PC-9 (cell line): Measurements from ENCODE around the gene ATP2B1. TPM values are rescaled to one million over a fixed set of nuclear protein-coding genes. Genes with fewer than 3 reads are reported as not detected.
A peak's percentile ranks its signal among the peaks of the same experiment; 100 is the strongest.

Source experiments
- BruUV-seq: library from RNA; stranded (reverse); fragments of 400-500 nt; replicated peaks from 2 replicates; lab custom pipeline; 2021; lab: Mats Ljungman, UMichigan
- CTCF ChIA-PET: fragments of 300-600 bp; sonication (Branson Sonifier 250); formaldehyde crosslinking; loops from one replicate; lab custom pipeline; 2022; ENCODE audit warnings: antibody characterized with exemption; lab: Charles Lee
- POLR2A ChIA-PET: fragments of 300-600 bp; sonication (Branson Sonifier 250); formaldehyde crosslinking; loops from one replicate; lab custom pipeline; 2022; ENCODE audit warnings: antibody characterized with exemption; ENCODE audit not compliant: unreplicated experiment; lab: Charles Lee
- DNase-seq, 2 experiments: peaks; one replicate each; pipeline versions ENCODE4 v3.0.0 to v3.0.0-alpha.2; 2015 to 2022; ENCODE audit warnings: mixed read lengths in 1 of 2
- H2AFZ ChIP-seq: fragments of 200-600 bp; sonication (generic); 2 replicates; pipeline ENCODE4 v1.8.1; 2017; ENCODE audit warnings: antibody characterized with exemption
- H3F3A ChIP-seq: fragments of 200-600 bp; sonication (generic); 2 replicates; pipeline ENCODE4 v1.8.1; 2017; ENCODE audit warnings: antibody characterized with exemption, mild to moderate bottlenecking, low read depth; ENCODE audit not compliant: insufficient read depth
- H3K27ac ChIP-seq: fragments of 200-600 bp; sonication (generic); 2 replicates; pipeline ENCODE4 v1.6.1; 2016; ENCODE audit warnings: mixed run types
- H3K27me3 ChIP-seq: fragments of 200-600 bp; sonication (generic); 2 replicates; pipeline ENCODE4 v1.6.1; 2016; ENCODE audit warnings: low read depth, mixed run types; ENCODE audit not compliant: insufficient read depth
- H3K36me3 ChIP-seq: fragments of 200-600 bp; sonication (generic); 2 replicates; pipeline ENCODE4 v1.6.1; 2016; ENCODE audit warnings: low read depth, mixed run types
- H3K4me1 ChIP-seq: fragments of 200-600 bp; sonication (generic); replicated peaks from 2 replicates; pipeline ENCODE4 v1.6.1; 2016; ENCODE audit warnings: mixed run types; ENCODE audit not compliant: insufficient read depth
- H3K4me2 ChIP-seq: fragments of 200-600 bp; sonication (generic); 2 replicates; pipeline ENCODE4 v1.6.1; 2017; ENCODE audit warnings: mixed run types
- H3K4me3 ChIP-seq: fragments of 200-600 bp; sonication (generic); 2 replicates; pipeline ENCODE4 v1.6.1; 2016; ENCODE audit warnings: mixed run types
- H3K79me2 ChIP-seq: fragments of 200-600 bp; sonication (generic); 2 replicates; pipeline ENCODE4 v1.6.1; 2017; ENCODE audit warnings: low read depth, mixed run types
- H3K9me2 ChIP-seq: fragments of 200-600 bp; sonication (generic); 2 replicates; pipeline ENCODE4 v1.8.1; 2017; ENCODE audit warnings: mild to moderate bottlenecking; ENCODE audit not compliant: insufficient read depth
- H3K9me3 ChIP-seq: fragments of 200-600 bp; sonication (generic); 2 replicates; pipeline ENCODE4 v1.8.1; 2016; ENCODE audit warnings: low read depth; ENCODE audit not compliant: insufficient read depth
- H4K20me1 ChIP-seq: fragments of 200-600 bp; sonication (generic); 2 replicates; pipeline ENCODE4 v1.8.1; 2017; ENCODE audit not compliant: insufficient read depth
- EZH2 ChIP-seq: fragments of 200-600 bp; sonication (generic); IDR thresholded peaks from 2 replicates; pipeline ENCODE4 v1.8.0; 2017; ENCODE audit warnings: antibody characterized with exemption, low read depth
- intact Hi-C: fragments of 100-400 bp; cut with micrococcal nuclease; formaldehyde crosslinking; loops from one replicate; pipeline ENCODE4 v1.10.0; 2022; ENCODE audit not compliant: unreplicated experiment
- total RNA-seq: library from RNA; stranded (reverse); gene quantifications from 2 replicates; pipeline ENCODE4 v1.2.3, GENCODE V29; 2021
- TF ChIP-seq, protein P1 (sequence below): fragments of 200-600 bp; sonication (generic); conservative IDR thresholded peaks from 2 replicates; pipeline ENCODE4 v1.6.1; 2017; ENCODE audit warnings: mixed run types, antibody characterized with exemption, mild to moderate bottlenecking, moderate library complexity

Gene ATP2B1
- total RNA-seq, 1 experiment from 2014 or later = 29.4 TPM

DNA sequence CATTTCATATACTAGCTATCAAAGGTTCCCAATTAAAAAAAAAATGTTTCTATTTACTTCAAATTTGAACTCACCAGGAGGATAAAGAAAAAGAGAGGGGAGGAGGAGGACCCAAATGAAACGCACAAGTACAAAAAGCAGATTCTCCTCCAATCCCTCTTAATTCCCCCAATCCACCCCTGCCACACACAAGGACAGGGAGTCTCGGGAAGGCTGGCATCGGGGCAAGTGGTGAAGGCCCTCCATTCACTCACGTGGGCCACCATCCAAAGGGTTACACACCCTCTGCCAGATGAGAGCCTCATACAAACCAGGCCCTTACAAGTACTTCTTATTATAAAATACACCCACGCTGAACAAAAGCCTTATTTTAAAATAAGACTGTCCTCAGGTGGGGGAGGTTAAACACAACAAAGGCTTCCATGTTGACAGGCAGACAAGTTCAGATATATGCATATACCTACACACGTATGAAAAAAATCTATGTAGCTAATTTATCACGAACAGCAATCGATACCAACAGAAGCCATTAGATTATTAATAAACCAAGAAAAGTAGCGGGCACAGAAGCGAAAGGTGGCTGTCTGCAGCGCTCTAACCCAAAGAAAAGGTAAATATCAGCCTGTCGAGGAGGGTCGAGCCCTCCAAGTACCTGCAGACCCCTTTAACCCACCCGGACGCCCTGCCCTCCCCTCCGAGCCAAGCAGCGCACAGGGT is 1.5 kb downstream of the ATP2B1 start:
- no peaks in the 10 kb centered on the region for H3K9me2 ChIP-seq
- ChIA-PET CTCF (no interaction called here), POLR2A (no interaction called here)
- peak overlapping the region; percentile 78 for H2AFZ ChIP-seq
- no peaks in the 10 kb centered on the region for H3K36me3 ChIP-seq
- H3K4me1 ChIP-seq = peaks cover 45% of the 10 kb centered on the region
- TF ChIP-seq, protein P1, sequence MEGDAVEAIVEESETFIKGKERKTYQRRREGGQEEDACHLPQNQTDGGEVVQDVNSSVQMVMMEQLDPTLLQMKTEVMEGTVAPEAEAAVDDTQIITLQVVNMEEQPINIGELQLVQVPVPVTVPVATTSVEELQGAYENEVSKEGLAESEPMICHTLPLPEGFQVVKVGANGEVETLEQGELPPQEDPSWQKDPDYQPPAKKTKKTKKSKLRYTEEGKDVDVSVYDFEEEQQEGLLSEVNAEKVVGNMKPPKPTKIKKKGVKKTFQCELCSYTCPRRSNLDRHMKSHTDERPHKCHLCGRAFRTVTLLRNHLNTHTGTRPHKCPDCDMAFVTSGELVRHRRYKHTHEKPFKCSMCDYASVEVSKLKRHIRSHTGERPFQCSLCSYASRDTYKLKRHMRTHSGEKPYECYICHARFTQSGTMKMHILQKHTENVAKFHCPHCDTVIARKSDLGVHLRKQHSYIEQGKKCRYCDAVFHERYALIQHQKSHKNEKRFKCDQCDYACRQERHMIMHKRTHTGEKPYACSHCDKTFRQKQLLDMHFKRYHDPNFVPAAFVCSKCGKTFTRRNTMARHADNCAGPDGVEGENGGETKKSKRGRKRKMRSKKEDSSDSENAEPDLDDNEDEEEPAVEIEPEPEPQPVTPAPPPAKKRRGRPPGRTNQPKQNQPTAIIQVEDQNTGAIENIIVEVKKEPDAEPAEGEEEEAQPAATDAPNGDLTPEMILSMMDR = no peak
- no peak for TF ChIP-seq EZH2
- H4K20me1 ChIP-seq = 0 out of 2 replicates have a peak, but pooled peaks cover 8% of the 10 kb centered on the region
- peak overlapping the region; percentile 93 for H3K4me3 ChIP-seq
- peak overlapping the region; percentile 84 for H3K4me2 ChIP-seq
- no peaks in the 10 kb centered on the region for H3K27me3 ChIP-seq
- H3K9me3 ChIP-seq = no peaks in the 10 kb centered on the region; the same call in 1 of the 2 replicates
- TSS peak; percentile 33 for BruUV-seq
- peak overlapping the region; percentile 80; the same call in 1 of the 2 replicates for H3K27ac ChIP-seq
- intact Hi-C loops = loop anchor here (5.0 kb wide), 3 partner anchors 165 to 395 kb away; no protein-coding TSS in a partner anchor
- H3F3A ChIP-seq = no peaks in the 10 kb centered on the region
- no peak for DNase-seq
- H3K79me2 ChIP-seq = peaks cover 64% of the 10 kb centered on the region

DNA sequence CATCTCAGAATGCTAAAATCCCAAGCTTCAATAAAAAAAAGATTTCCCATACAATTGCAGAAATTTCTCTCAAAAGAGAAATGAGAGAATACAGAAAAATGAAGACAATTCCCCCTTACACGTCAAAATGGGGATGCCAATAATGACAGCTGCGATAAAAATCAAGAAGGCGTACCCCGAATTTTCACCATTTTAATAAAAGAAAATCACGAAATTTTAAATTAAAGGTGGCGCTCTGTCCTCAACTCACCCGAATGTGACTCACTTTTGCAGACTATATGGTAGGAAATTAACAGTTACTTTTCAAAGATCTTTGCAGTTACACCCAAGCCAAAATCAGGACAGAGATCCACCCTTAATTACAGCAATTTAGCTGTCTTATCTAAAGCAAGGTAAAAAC is 2.1 kb downstream of the ATP2B1 start:
- Histone ChIP-seq H3K27me3 (no peaks in the 10 kb centered on the region), H3K9me2 (no peaks in the 10 kb centered on the region), H3K27ac (no peak overlapping the region), H3K4me3 (peak overlapping the region; percentile 93; the same call in 1 of the 2 replicates), H3K36me3 (0 out of 2 replicates have a peak, but pooled peaks cover 3% of the 10 kb centered on the region), H3K9me3 (no peaks in the 10 kb centered on the region; the same call in 1 of the 2 replicates), H3K4me1 (peaks cover 45% of the 10 kb centered on the region), H2AFZ (no peak overlapping the region), H3K79me2 (peaks cover 69% of the 10 kb centered on the region), H3K4me2 (peak overlapping the region; percentile 84), H3F3A (no peaks in the 10 kb centered on the region), H4K20me1 (0 out of 2 replicates have a peak, but pooled peaks cover 8% of the 10 kb centered on the region)
- CTCF ChIA-PET = no interaction called here
- POLR2A ChIA-PET = no interaction called here
- intact Hi-C loops = loop anchor here (5.0 kb wide), 3 partner anchors 164 to 396 kb away; no protein-coding TSS in a partner anchor
- DNase-seq = no peak
- no TSS peak for BruUV-seq
- no peak for TF ChIP-seq EZH2

DNA sequence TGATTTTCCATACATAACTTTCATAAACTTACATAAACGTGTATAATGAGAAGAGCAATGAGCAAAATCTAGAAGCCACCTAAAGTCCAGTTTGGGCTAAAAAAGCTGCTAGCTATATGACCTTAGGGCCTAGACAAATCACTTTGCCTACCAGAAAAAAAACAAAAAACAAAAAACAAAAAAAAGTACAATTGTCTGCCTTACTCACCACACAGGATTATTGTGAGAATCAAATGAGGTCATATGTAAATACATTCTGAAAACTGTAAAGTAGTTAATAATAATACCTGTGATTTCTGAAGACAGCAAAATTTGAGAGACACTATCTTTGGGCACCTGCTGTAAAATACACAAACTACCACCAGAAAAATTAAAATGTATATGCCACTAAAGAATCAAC is 4.2 kb downstream of the ATP2B1 start:
- intact Hi-C loops = no loop called here
- POLR2A ChIA-PET = no interaction called here
- peaks cover 49% of the 10 kb centered on the region for H3K4me1 ChIP-seq
- no TSS peak for BruUV-seq
- no peak overlapping the region for H2AFZ ChIP-seq
- no peaks in the 10 kb centered on the region for H3K27me3 ChIP-seq
- H3K27ac ChIP-seq = no peak overlapping the region
- 0 out of 2 replicates have a peak, but pooled peaks cover 8% of the 10 kb centered on the region for H4K20me1 ChIP-seq
- no peaks in the 10 kb centered on the region for H3F3A ChIP-seq
- CTCF ChIA-PET = interaction anchor here (0.6 kb wide), 1 partner anchor 599 kb away, joined by 4 read pairs; no protein-coding TSS in a partner anchor
- H3K36me3 ChIP-seq = 0 out of 2 replicates have a peak, but pooled peaks cover 3% of the 10 kb centered on the region
- H3K9me3 ChIP-seq = no peaks in the 10 kb centered on the region; the same call in 1 of the 2 replicates
- H3K9me2 ChIP-seq = no peaks in the 10 kb centered on the region
- H3K4me3 ChIP-seq = no peak overlapping the region
- peak overlapping the region; percentile 11; the same call in 1 of the 2 replicates for H3K4me2 ChIP-seq
- H3K79me2 ChIP-seq = peaks cover 90% of the 10 kb centered on the region
- TF ChIP-seq EZH2 = no peak
- TF ChIP-seq, protein P1 = no peak
- DNase-seq = no peak
